Measurements from ENCODE around the gene EMX1.
"Not testable (repeated sequence)": the region's sequence is repeated elsewhere in the genome, so short reads cannot be mapped to it uniquely, and the experiment has no call there.

Gene EMX1

GRCh38 chr2:72896446-72896845, 20.9 kb upstream of the EMX1 start:
- in situ Hi-C loops (cut with HindIII; ENCODE audit: low pct_ligation_motif_present, low sequenced_read_pairs): no loop called here
- Histone ChIP-seq H3K27ac (no peak overlapping the region), H3K36me3 (replicated peaks) (no peaks in the 10 kb centered on the region), H3K27me3 (replicated peaks) (peaks cover 38% of the 10 kb centered on the region), H3K4me3 (ENCODE audit: low read depth, low read length) (no peak overlapping the region)
- DNase-seq: no peak
- no peak for TF ChIP-seq CTCF (IDR thresholded peaks at IDR 0.05; ENCODE audit: low read depth, low read length, missing control alignments)

GRCh38 chr2:72897785-72898584, 19.3 kb upstream of the EMX1 start:
- Histone ChIP-seq H3K4me3 (ENCODE audit: low read depth, low read length) (no peak overlapping the region), H3K27me3 (replicated peaks) (peaks cover 41% of the 10 kb centered on the region), H3K36me3 (replicated peaks) (no peaks in the 10 kb centered on the region), H3K27ac (no peak overlapping the region)
- in situ Hi-C loops (cut with HindIII; ENCODE audit: low pct_ligation_motif_present, low sequenced_read_pairs): no loop called here
- DNase-seq: no peak
- no peak for TF ChIP-seq CTCF (IDR thresholded peaks at IDR 0.05; ENCODE audit: low read depth, low read length, missing control alignments)

GRCh38 chr2:72898585-72898906, 18.8 kb upstream of the EMX1 start:
- no peak for TF ChIP-seq CTCF (IDR thresholded peaks at IDR 0.05; ENCODE audit: low read depth, low read length, missing control alignments)
- no peak overlapping the region for H3K4me3 ChIP-seq (ENCODE audit: low read depth, low read length)
- no peak overlapping the region for H3K27ac ChIP-seq
- DNase-seq: no peak
- peaks cover 46% of the 10 kb centered on the region for H3K27me3 ChIP-seq (replicated peaks)
- in situ Hi-C loops (cut with HindIII; ENCODE audit: low pct_ligation_motif_present, low sequenced_read_pairs): no loop called here
- no peaks in the 10 kb centered on the region for H3K36me3 ChIP-seq (replicated peaks)

GRCh38 chr2:72900191-72900825, 17.0 kb upstream of the EMX1 start:
- Histone ChIP-seq H3K36me3 (replicated peaks) (no peaks in the 10 kb centered on the region), H3K4me3 (ENCODE audit: low read depth, low read length) (no peak overlapping the region), H3K27ac (no peak overlapping the region), H3K27me3 (replicated peaks) (peaks cover 45% of the 10 kb centered on the region)
- in situ Hi-C loops (cut with HindIII; ENCODE audit: low pct_ligation_motif_present, low sequenced_read_pairs): no loop called here
- no peak for DNase-seq
- TF ChIP-seq CTCF (IDR thresholded peaks at IDR 0.05; ENCODE audit: low read depth, low read length, missing control alignments): no peak

GRCh38 chr2:72901426-72901825, 15.9 kb upstream of the EMX1 start:
- in situ Hi-C loops (cut with HindIII; ENCODE audit: low pct_ligation_motif_present, low sequenced_read_pairs): no loop called here
- Histone ChIP-seq H3K4me3 (ENCODE audit: low read depth, low read length) (no peak overlapping the region), H3K27me3 (replicated peaks) (peaks cover 43% of the 10 kb centered on the region), H3K27ac (no peak overlapping the region), H3K36me3 (replicated peaks) (no peaks in the 10 kb centered on the region)
- no peak for TF ChIP-seq CTCF (IDR thresholded peaks at IDR 0.05; ENCODE audit: low read depth, low read length, missing control alignments)
- DNase-seq: no peak

- H3K27ac ChIP-seq; H3K4me3 ChIP-seq (ENCODE audit: low read depth, low read length); in situ Hi-C loops (cut with HindIII; ENCODE audit: low pct_ligation_motif_present, low sequenced_read_pairs); DNase-seq; H3K36me3 ChIP-seq (replicated peaks): not testable (repeated sequence)
- peaks cover 56% of the 10 kb centered on the region for H3K27me3 ChIP-seq (replicated peaks)
These were observed 9.9 kb upstream of the EMX1 start for GRCh38 chr2:72907369-72907768.
